Left lung (tissue), 10 donors: ENCODE measurements around the gene HDGF. TPM values are rescaled to one million over a fixed set of nuclear protein-coding genes. Genes with fewer than 3 reads are reported as not detected.

Experiments used
- ATAC-seq: fragments of 200-7000 bp; cut with Tn5 transposase; one replicate; pipeline ENCODE4 v1.9.1; 2020; ENCODE audit warnings: moderate library complexity
- DNase-seq, 4 donors: peaks; one replicate each; pipeline ENCODE4 v3.0.0-alpha.2; 2013 to 2020
- H3K27ac ChIP-seq, 2 donors: fragments of 200-600 bp; sonication (generic) in 1 of 2; one replicate each; pipeline versions ENCODE4 v1.5.0 to v1.8.0; 2020 to 2021
- H3K27me3 ChIP-seq, 2 donors: fragments of 200-600 bp; sonication (generic) in 1 of 2; one replicate each; pipeline versions ENCODE4 v1.5.0 to v1.8.0; 2020 to 2021
- H3K36me3 ChIP-seq, 2 donors: fragments of 200-600 bp; sonication (generic) in 1 of 2; one replicate each; pipeline versions ENCODE4 v1.5.0 to v1.8.0; 2020 to 2021
- H3K4me1 ChIP-seq, 2 donors: fragments of 200-600 bp; one replicate each; pipeline ENCODE4 v1.8.0; 2021
- H3K4me3 ChIP-seq, 2 donors: fragments of 200-600 bp; sonication (generic) in 1 of 2; one replicate each; pipeline versions ENCODE4 v1.5.0 to v1.8.0; 2020 to 2021; ENCODE audit warnings: mild to moderate bottlenecking in 1 of 2
- H3K9me3 ChIP-seq, 2 donors: fragments of 200-600 bp; sonication (generic) in 1 of 2; one replicate each; pipeline versions ENCODE4 v1.5.0 to v1.8.0; 2020 to 2021
- CTCF ChIP-seq, 2 donors: fragments of 200-600 bp; sonication (generic) in 1 of 2; IDR thresholded peaks; one replicate each; pipeline versions ENCODE4 v1.5.0 to v1.8.0; 2021; ENCODE audit warnings: antibody characterized with exemption in 2 of 2
- intact Hi-C, 2 donors: fragments of 100-400 bp; cut with DNase I; formaldehyde crosslinking; loops; one replicate each; pipeline versions ENCODE4 v1.11.2 to v1.14.2; 2022
- polyA plus RNA-seq, 6 donors: library from polyadenylated mRNA; unstranded; fragments of 120-200 nt; gene quantifications; one replicate each; pipeline ENCODE4 v1.2.1, GENCODE V29; 2013; ENCODE audit not compliant: insufficient read length in 6 of 6
- total RNA-seq, 2 donors: library from RNA; stranded (reverse); fragmentation: NEBNext Ultra II Directional; extraction: Animal tissue kit (Norgen Biotek cat#: 25700); gene quantifications; one replicate each; pipeline ENCODE4 v1.2.1, GENCODE V29; 2021
- donor health status: DM: no; HTN: yes; CAD: no.
- donor health status: DM: no; HTN: no; CAD: no.

HDGF gene
- total and polyA plus RNA-seq, 8 donors, result 139 to 260 (median 229) TPM

- H3K4me3 ChIP-seq, result no peak overlapping the region
- H3K27me3 ChIP-seq, result no peaks in the 10 kb centered on the region
- no peak for TF ChIP-seq CTCF (IDR thresholded peaks at IDR 0.05)
- H3K4me1 ChIP-seq, result no peaks in the 10 kb centered on the region
- DNase-seq (no peak), ATAC-seq (no peak)
- intact Hi-C loops, result loop anchor here in 1 of 2 donors (5.0 kb wide), 1 partner anchor 67 kb away; the partner anchor contains the start of gene NTRK1
- H3K27ac ChIP-seq, result no peak overlapping the region
- peaks cover 2 to 100% of the 10 kb centered on the region in 2 donors for H3K36me3 ChIP-seq
- H3K9me3 ChIP-seq, result no peaks in the 10 kb centered on the region
Observed at GRCh38 chr1:156795374-156795733, 43.9 kb upstream of the HDGF start.

GRCh38 chr1:156794506-156795373 lies 43.3 kb upstream of the HDGF start:
- H3K27me3 ChIP-seq, result no peaks in the 10 kb centered on the region
- intact Hi-C loops, result loop anchor here in 1 of 2 donors (5.0 kb wide), 1 partner anchor 68 kb away; the partner anchor contains the start of gene NTRK1

GRCh38 chr1:156789621-156790318 lies 38.3 kb upstream of the HDGF start:
- intact Hi-C loops, result no loop called here
- DNase-seq (no peak), ATAC-seq (no peak)
- H3K4me1 ChIP-seq, result no peaks in the 10 kb centered on the region
- no peak for TF ChIP-seq CTCF (IDR thresholded peaks at IDR 0.05)
- no peak overlapping the region for H3K4me3 ChIP-seq
- H3K27me3 ChIP-seq, result no peaks in the 10 kb centered on the region
- peaks cover 0 to 92% of the 10 kb centered on the region in 2 donors for H3K36me3 ChIP-seq
- no peak overlapping the region for H3K27ac ChIP-seq
- H3K9me3 ChIP-seq, result no peaks in the 10 kb centered on the region

More at GRCh38 chr1:156794506-156795373, 43.3 kb upstream of the HDGF start:
- Histone ChIP-seq H3K4me3 (no peak overlapping the region), H3K4me1 (no peaks in the 10 kb centered on the region), H3K9me3 (no peaks in the 10 kb centered on the region), H3K36me3 (peaks cover 2 to 97% of the 10 kb centered on the region in 2 donors), H3K27ac (no peak overlapping the region)
- DNase-seq (no peak), ATAC-seq (no peak)
- no peak for TF ChIP-seq CTCF (IDR thresholded peaks at IDR 0.05)

- no peak for DNase-seq
- no peaks in the 10 kb centered on the region for H3K27me3 ChIP-seq
- ATAC-seq, result no peak
- TF ChIP-seq CTCF (IDR thresholded peaks at IDR 0.05), result no peak
- no peaks in the 10 kb centered on the region for H3K9me3 ChIP-seq
- no peaks in the 10 kb centered on the region for H3K4me1 ChIP-seq
- intact Hi-C loops, result no loop called here
- no peak overlapping the region for H3K27ac ChIP-seq
- H3K36me3 ChIP-seq, result peaks cover 0 to 92% of the 10 kb centered on the region in 2 donors
- H3K4me3 ChIP-seq, result no peak overlapping the region
Observed at GRCh38 chr1:156788136-156788535, 36.7 kb upstream of the HDGF start.

GRCh38 chr1:156786640-156787039 lies 35.2 kb upstream of the HDGF start:
- no peak overlapping the region for H3K4me3 ChIP-seq
- ATAC-seq, result no peak

More at GRCh38 chr1:156786640-156787039, 35.2 kb upstream of the HDGF start:
- intact Hi-C loops, result no loop called here
- Histone ChIP-seq H3K9me3 (no peaks in the 10 kb centered on the region), H3K27me3 (no peaks in the 10 kb centered on the region), H3K27ac (no peak overlapping the region), H3K36me3 (peaks cover 0 to 91% of the 10 kb centered on the region in 2 donors), H3K4me1 (peaks cover 0 to 8% of the 10 kb centered on the region in 2 donors)
- TF ChIP-seq CTCF (IDR thresholded peaks at IDR 0.05), result no peak
- DNase-seq, result no peak
